NAMALWA (cell line): ENCODE results near the gene DNAJC25.
A peak's percentile ranks its signal among the peaks of the same experiment; 100 is the strongest.

Experiments used
- DNase-seq: peaks from one replicate; pipeline ENCODE4 v3.0.0-alpha.2; 2015; ENCODE audit warnings: low spot score

Gene DNAJC25

DNA sequence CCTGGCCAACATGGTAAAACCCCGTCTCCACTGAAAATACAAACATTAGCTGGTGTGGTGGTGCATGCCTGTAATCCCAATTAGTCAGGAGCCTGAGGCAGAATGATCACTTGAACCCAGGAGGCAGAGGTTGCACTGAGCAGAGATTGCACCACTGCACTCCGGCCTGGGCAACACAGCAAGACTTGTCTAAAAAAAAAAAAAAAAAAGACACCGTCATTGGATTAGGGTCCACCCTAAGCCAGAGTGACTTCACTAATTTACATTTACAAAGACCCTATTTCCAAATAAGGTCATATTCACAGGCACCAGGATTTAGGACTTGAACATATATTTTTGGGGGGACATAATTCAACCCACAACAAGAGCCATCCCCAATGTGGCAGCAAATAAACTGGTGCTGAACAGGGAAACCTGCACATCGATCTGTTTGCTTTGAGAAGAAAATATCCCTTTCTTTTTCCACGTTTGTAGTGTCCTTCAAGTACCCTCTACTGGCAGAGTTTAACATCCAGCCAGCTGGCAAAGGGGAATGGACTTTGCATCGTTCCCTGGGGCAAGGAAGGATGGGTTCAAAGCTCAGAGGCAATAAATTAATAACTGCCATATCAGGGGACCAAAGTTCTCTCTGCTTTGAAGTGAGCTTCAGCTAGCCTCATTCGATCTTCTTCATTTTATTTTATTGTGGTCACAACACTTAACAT lies 3.7 kb upstream of the DNAJC25 start:
- DNase-seq, result no peak

DNA sequence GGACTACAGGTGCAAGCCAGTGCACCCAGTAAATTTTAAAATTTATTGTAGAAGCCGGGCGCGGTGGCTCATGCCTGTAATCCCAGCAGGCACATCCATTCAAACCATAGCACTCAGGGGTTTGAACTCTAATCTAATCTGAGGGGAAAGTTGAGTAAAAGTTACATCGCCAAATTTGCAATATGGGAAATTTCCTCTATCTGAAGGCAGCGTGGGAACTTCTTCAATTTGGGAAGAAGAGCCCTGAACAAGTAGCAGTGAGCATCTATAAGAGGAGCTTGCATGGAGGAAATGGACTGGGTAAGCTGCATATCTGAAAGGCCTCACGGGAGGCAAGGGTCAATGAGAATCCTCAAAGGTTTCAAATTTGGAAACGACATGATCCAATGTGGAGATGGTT lies 2.7 kb upstream of the DNAJC25 start:
- no peak for DNase-seq

DNA sequence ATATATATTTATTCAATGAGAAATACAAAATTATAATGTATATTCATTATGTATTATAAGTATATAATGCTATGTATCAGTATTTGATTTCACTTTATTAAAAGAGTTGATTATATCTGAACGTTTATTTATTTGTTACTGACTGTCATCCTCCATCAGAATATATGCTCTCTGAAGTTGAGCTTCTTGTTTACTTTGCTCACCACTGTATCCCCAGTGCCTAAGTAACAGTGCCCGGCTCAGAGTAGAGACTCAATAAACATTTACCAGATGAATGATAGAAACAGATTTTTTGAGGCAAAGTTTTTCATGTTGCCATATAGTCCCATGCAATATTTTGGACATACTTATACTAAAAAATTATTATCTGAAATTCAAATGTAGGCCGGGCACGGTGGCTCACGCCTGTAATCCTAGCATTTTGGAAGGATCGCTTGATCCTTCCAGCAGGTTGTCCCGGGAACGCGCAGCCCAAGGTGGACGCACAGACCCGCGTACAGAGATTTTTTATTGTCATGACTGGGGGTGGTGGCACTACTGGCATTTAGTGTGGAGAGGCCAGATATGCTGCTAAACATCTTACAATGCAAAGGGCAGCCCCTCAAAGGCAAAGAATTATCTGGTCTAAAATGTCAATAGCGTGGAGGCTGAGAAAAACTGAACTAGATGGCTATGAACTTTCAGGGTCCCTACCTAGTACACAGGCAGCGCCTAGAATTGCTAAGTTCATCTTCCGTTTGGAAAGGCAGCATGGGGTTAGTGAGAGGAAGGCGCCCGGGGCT lies 761 bp upstream of the DNAJC25 start:
- no peak for DNase-seq

DNA sequence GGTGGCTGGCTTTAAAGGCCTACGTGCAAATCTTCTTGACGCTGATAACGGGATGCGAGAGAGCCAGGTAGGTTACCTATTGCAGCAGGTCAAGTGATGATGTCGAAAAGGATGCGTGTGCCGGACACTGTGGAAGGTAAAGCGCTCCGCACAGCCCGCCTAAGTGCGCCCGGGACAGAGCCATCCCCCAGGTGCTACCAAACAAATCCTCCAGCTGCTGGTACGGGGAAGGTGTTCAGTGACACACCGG lies 245 bp upstream of the DNAJC25 start:
- DNase-seq, result no peak

DNA sequence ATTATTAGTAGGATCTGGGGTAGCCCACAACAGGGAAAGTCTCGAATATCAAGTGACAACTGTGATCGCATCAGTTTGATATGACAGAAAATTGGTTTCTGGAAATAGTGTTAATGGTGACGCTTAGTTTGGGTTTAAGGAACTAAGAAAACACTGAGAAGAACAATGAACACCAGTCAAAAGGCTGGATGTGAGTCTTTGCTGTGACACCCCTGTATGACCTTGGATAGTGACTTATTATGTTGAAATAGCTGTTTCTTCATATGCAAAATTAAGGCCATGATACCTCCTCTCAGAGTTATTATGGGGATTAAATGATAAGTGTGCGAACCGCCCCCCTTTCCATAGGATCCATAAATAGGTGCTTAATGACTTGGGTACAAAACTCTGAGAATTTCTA lies 926 bp downstream of the DNAJC25 start:
- DNase-seq, result no peak

DNA sequence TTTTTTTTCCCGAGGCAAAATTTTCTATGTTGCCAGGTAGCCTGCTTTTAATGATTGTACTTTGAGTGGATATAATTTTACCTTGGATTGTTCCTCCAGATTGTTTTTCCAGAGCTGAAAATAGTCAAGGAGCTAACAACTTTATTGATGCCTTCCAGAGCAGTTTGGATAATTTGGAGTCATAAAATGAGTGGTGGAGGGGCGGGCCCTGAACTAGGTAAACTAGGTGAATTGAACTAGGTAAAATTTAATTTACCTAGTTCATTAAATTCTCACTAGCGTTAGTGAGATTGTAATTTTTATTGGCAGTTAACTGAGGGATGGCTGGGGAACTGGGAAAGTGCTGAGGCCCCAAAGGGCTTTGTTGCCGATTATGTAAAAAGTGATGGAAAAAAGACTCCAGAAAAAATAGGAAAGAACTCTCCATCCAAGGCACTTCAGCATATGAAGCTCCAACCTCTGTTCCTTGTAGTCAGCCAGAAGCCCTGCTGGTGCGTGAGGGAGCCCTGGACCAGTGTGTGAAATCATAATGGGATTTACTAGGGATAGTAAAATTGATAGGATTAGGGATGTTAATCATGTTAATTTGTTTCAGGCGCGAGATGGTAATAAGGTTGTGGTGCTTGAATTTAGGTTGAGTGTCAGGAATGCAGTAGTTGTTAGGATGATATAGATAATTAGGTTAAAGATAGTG lies 1.7 kb downstream of the DNAJC25 start:
- DNase-seq, result no peak

DNA sequence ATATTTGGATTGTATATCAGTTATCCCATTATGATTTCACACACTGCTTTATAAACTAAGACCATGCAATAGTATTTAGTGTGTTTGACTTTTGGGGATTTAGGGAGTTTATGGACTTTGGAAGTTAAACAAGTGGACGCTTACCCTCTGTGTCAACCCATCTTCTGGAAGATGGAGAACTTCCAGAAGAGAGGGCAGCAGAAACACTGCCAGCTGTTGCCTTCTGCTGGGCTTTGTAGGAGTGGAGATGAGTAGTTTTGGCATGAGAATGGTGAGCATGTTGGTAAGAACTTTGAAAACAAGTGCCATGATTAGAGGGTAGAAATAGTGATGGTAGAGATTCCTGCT lies 2.2 kb downstream of the DNAJC25 start:
- no peak for DNase-seq

DNA sequence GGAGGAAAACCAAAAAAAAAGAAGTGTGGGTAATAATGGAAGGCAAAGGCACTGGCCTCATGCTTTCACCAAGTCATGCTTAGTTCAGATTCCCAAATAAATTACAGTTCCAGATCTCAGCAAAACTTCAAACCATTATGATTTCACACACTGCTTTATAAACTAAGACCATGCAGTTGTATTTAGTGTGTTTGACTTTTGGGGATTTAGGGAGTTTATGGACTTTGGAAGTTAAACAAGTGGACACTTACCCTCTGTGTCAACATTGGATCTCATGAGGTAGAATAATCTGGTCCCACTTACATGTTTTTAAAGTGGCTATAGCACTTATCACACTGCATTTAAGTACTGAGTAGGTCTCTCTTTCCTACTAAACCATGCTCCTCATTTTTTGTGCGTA lies 3.7 kb downstream of the DNAJC25 start:
- DNase-seq, result no peak

DNA sequence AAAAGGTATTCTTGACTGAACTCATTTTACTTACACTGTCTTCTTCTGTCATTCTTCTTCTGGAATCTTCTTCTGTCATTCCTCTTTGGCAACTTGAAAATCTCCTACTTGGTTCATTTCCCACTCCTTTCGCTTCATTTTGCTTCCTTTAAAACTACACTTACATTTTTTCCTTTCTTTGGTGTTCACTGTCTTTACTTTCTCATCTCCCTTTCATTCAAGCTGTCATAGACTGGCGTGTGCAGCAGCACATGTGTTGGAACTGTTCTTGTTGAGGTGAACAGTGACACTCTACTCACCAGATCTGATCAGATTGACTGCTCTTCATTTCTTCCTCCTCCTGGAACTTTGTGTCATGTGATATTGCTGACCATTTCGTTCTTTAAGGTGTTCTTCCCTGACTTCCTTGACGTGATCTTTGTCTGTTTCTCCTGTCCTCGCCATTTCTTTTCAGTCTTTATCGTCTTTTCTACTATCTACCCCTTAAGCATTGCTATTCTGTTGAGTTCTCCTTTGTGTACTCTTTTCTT lies 6.4 kb downstream of the DNAJC25 start:
- DNase-seq, result no peak

DNA sequence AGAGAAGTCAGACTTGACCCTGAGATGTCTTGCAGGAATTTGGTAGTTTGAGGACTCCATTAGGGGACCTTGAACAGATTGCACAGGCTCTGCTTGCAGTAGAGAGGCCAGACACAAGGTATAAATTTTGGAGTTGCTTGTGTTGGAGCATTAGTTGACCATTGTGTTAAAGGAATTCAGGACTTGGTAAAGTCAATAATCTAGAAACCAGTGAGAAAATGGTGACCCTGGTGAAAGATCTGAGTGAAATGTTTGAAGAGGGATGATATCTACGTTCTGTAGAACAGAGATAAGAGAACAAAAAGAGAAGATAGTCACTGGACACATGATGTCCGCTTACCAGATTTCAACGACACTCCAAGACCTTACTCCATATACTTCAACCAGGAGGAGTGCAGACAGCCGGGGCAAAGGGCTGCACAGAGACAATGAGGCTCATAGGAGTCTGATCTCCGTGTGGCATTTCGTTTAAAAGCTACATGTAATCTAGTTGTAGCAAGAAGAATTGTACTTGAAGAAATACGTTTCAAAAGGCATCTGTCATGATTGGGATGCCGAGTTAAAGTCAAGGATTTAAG lies 13.2 kb downstream of the DNAJC25 start:
- DNase-seq, result no peak

DNA sequence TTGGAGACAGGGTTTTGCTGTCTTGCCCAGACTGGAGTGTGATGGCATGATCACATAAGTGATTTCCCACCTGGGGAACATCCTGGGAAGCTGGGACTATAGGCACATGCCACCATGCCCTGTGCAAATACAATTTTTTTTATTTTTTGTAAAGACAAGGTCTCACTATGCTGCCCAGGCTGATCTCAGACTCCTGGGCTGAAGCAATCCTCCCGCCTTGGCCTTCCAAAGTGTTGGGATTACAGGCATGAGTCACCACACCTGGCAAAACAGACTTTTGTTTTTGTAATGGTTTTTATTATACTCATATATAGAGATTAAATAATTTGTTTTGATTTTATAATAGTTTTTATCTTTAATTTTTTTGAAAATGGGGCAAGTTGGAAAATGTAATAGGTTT lies 14.7 kb downstream of the DNAJC25 start:
- DNase-seq, result no peak

DNA sequence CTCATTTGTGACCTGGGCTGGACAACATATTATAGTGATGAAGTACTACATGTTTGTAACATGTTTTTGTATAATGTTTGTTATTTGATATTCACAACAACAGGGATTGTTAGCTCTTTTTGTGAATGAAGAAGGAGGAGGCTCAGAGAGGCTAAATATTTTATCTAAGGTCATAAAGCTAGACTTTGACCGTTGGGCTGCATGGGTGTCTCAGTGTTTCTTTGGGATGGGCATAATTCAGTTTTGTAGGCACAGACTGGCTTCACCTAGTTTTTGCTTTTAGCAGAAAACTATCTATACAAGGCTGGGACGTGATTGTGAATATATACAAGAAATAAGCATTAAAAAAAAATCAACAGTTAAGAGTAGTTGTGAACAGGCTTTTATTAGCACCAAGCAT lies 15.3 kb downstream of the DNAJC25 start:
- no peak for DNase-seq

DNA sequence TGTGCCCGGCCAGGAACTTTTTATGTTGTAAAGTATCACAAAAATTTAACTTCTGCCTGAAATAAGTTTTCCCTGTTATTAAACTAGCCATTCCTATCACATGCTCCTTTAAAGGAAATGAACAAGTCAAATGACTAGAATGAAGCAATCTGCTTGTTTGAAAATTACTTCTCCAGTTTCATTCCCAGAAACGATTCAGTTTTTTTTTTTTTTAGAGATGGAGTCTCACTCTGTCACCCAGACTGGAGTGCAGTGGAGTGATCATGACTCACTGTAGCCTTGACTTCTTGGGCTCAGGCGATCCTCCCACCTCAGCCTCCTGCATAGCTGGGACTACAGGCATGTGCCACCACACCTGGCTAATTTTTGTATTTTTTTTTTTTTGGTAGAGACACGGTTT lies 16.9 kb downstream of the DNAJC25 start:
- no peak for DNase-seq

DNA sequence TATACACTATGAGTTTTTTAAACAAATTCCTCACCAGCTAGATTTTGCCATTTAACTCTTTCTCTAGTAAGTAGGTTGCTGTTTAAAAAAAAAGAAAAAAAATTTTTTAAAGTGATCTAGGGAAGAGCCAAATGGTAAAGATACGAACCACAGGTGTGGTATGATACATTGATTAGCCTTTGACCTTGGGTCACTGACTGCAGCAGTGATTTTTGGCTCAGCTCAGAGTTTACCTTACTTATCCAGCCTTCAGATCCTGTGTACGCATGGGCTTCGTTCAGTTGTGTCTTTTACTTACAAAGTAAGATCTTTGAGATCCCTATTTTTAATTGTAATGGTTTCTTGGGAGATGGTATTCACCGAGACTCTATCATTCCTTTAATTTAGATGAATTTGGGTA lies 17.9 kb downstream of the DNAJC25 start:
- no peak for DNase-seq

DNA sequence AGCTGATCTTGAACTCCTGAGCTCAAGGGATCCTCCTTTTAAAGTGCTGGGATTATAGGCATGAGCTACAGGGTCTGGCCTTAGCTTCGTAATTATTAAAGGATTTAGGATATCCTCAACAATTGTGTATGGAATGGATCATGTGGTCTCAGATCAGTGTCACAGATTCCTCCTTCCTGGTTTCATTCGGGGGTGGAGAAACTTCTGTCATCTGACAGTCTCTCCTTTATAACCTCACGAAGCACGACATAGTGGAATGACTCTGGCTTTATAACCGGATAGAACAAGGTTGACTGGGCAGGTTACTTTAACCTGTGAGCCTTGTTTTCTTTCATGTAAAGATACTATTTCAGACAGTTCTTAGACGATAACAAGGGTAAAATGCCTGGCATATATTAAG lies 25.9 kb downstream of the DNAJC25 start:
- DNase-seq, result no peak

DNA sequence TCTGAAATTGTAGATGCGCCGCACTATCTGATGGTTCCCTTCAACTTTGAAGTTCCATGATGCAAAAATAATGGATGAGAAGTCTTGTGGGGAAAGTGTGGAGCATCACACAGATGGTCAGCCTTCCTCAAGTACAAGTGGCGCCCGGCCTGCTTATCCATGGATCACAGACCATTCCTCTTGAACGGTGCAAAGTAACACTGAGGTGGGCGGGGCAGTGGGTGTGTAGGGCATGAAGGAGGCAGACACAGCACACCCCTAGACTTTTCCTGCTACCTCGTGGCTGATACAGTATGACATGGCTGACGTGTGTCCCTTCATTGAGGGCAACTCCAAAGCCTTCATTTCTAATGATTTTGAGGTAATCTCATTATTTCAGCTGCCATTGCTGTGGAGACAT lies 27.8 kb downstream of the DNAJC25 start:
- DNase-seq, result no peak

DNA sequence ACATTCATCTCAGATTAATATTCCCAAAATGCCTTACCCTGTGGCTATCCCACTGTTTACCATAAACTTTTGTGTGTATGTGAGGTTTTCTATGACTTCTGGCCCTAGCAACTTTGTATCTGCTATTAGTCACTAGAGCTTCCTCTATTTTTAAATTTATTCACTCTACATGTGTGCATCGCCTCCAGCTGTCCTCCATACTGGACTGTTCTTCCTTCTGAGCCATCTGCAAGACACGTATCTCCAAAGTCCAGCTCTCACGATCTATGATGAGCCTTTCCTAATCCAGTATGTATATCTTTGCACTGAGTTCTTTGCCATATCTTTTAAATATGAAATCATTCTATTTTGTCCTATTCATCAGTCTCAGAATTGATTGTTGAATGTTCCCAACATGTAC lies 28.6 kb downstream of the DNAJC25 start:
- no peak for DNase-seq

DNA sequence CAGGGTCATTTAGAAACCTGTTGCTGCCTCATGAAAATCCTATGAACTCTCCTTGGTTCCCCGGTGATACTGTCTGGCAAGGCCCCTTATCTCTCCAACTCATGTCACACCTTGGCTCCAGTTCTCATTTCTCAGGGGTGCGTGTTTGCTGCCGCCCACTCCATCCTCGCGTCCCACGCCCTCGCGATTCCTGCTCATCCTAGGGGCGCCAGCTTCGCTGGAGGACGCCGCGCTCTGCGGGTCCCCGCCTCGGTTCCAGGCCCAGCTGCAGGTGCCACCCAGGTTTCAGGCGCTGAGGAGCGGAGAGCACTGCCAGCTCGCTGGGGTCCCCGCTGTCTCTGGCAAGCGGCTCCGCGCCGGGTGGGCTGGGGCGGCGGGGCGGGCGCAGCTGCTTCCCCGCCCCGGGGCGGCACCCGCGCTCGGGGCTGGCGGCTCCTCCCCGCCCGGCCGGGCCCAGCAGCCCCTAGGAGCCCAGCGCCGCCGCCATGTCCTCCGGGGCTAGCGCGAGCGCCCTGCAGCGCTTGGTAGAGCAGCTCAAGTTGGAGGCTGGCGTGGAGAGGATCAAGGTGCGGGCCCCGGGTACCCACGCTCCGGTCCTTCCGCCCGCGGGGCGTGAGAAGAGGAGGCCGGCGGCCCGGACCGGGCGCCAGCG lies 30.1 kb downstream of the DNAJC25 start, which contains the start of gene GNG10:
Gene GNG10 (plus strand): TSS at position 456 of the 652 bp plus-strand sequence. CDS start 30 bp downstream, at position 486.
- peak; percentile 58 for DNase-seq

DNA sequence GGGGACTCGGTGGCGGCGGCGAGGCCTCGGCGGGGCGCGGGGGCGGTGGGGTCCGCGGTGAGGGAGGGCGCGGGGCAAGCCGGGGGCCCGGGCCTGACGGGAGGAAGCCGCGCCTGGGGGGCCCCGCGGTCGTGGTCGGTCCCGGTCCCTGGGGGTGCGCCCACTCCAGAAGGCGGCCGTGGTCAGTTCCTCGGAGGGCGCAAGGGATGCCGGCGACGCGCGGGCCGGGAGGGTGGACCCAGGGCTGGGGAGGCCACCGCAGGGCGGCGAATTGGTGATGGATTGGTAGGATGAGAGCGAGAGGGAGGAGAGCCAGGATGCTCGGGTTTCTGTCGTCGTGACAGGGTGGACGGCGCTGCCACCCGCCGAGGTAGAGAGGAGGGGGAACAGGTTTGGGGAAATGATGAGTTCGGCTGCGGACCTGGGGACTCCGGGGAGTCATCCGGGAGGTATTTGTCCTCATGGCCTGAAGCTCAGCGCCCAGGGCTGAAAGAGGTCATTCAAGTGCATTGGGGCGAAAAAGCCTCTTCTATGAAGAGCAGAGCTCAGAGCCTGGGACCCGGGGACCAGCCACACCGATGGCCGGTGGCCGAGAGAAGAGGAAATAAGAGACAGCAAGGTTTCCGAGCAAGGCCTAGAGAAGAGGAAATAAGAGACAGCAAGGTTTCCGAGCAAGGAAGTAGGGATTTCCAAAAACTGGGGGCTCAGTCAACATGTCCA lies 30.8 kb downstream of the DNAJC25 start:
- peak; percentile 41 for DNase-seq

DNA sequence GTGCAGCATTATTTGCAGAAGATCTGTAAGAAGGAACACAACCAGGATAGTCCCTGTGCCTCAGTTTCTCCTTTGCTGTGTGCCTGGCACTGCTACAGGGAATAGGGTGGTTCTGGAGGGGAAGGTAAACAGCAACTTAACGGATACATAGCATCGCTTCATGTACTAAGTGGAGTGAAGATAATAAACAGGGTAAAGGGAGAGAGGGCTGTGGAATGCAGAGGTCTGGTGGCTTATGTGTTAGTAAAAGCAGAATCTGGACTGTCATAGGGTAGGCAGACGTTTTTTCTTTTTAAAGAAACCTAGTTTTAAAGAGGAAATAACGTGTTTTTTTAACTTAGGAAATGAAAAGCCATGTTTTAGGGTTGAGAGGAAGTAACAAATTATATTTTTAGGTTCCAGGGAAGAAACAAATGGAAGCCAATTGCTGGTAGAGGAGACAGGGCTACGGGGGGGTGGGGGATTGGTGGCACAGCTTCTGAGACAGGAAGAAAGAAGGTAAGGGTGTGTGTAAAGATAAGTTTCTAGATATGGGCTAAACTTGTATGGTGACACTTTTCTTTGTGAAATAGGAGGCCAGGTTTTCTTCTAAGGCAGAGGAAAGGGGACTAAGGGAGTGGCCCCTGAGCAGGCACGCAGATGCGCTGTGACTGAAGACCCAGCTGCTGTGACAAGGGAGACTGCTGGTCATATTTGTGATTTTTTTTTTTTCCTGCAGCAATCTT lies 31.6 kb downstream of the DNAJC25 start:
- DNase-seq, result peak; percentile 26

DNA sequence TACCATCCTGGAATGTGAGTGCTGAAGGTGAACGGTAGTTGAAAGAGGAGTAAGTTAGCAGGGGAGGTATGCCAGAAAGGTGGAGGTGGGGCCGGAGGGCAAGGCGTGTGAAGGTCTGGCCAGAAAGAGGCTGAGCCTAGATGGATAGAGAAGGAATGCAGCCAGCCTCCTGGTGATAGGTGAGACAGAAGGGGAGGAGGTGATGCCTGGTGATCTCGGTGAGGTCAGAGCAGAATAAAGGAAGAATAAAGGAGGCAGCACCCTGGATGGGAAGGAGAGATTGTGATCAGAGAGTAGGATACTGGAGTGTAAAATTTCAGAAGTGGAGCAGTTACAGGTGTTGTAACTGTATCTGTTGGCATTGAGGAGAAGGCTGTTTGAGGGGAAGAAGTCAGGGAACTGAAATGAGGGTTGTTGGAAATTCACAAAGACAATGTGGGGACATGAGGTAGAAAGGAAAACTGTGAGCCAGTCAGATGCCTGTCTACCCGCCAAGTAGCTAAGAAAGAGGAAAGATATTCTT lies 32.2 kb downstream of the DNAJC25 start:
- no peak for DNase-seq
